Epithelial cell of esophagus (primary cell): ENCODE data around the gene CHM.
"Not testable (repeated sequence)": the region's sequence is repeated elsewhere in the genome, so short reads cannot be mapped to it uniquely, and the experiment has no call there.

ENCODE experiments used
- DNase-seq: peaks from one replicate; pipeline ENCODE4 v3.0.0; 2010; ENCODE audit warnings: low read depth
- H3K4me3 ChIP-seq: 2 replicates; pipeline ENCODE4 v1.5.1; 2011; ENCODE audit warnings: mild to moderate bottlenecking, low read length, control low read depth
- TF ChIP-seq, protein P1 (sequence below): IDR thresholded peaks from 2 replicates; pipeline ENCODE4 v1.5.1; 2011; ENCODE audit warnings: low read depth, mild to moderate bottlenecking, low read length, control low read depth, inconsistent platforms; ENCODE audit not compliant: insufficient read depth; ENCODE audit errors: missing control alignments

Gene CHM

DNA sequence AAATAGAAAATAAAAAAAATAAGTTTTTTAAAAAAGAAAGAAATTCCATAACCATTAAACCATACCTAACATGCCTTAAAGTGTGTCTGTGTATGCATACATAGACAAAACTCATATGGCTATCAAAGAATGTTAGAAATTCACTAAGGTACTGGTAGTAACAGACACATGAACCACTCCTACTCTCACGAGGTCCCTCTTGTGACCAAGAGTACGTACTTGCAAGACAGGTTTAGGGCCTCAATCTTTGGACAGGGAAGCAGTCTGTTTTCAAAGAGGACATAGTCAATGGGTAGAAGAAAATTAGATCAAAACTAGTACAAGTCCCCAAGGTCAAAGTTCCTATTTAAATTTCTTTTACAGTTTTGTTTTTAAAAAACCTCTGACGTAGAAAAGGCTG lies 117.3 kb downstream of the CHM start:
- TF ChIP-seq, protein P1, sequence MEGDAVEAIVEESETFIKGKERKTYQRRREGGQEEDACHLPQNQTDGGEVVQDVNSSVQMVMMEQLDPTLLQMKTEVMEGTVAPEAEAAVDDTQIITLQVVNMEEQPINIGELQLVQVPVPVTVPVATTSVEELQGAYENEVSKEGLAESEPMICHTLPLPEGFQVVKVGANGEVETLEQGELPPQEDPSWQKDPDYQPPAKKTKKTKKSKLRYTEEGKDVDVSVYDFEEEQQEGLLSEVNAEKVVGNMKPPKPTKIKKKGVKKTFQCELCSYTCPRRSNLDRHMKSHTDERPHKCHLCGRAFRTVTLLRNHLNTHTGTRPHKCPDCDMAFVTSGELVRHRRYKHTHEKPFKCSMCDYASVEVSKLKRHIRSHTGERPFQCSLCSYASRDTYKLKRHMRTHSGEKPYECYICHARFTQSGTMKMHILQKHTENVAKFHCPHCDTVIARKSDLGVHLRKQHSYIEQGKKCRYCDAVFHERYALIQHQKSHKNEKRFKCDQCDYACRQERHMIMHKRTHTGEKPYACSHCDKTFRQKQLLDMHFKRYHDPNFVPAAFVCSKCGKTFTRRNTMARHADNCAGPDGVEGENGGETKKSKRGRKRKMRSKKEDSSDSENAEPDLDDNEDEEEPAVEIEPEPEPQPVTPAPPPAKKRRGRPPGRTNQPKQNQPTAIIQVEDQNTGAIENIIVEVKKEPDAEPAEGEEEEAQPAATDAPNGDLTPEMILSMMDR: no peak
- H3K4me3 ChIP-seq: no peak overlapping the region
- DNase-seq: peak; percentile 10

DNA sequence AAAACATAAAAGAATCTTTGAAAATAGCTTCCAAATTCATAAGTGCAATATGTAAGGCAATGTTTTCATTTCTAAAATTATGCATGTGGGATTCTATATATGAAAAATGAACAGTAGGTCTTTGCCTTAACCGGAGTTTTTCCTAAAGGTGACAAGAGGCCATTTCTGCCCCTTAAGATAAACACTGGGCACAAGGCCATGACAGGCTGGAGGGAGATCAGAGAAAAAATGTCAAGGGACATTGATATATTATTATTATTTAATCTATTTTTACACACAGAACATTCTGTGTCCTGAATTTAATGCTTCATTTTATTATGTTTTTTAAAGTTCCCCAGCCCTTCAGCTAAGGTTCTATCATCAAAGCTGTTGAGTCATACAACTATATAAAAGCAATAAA lies 118.8 kb downstream of the CHM start:
- no peak overlapping the region for H3K4me3 ChIP-seq
- TF ChIP-seq, protein P1: no peak
- no peak for DNase-seq

DNA sequence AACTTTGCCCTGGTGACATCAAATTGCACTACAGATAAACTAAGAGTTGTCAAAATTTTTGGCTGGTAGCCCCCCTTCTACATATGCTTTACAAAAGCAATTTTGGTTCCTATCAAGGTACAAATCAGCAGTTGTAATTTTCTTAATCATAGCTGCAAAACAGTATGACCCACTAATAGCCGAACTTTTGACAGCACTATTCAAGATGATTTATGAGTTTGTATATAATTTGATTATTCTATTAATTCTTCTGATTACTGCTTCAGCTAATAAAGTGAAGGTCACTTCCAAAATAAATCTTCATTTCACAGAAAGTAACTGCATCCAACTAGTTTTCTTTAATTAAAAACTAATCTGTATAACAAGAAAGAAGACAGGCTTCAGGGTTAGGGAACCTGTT lies 119.6 kb downstream of the CHM start:
- DNase-seq: no peak
- TF ChIP-seq, protein P1: no peak
- H3K4me3 ChIP-seq: no peak overlapping the region

DNA sequence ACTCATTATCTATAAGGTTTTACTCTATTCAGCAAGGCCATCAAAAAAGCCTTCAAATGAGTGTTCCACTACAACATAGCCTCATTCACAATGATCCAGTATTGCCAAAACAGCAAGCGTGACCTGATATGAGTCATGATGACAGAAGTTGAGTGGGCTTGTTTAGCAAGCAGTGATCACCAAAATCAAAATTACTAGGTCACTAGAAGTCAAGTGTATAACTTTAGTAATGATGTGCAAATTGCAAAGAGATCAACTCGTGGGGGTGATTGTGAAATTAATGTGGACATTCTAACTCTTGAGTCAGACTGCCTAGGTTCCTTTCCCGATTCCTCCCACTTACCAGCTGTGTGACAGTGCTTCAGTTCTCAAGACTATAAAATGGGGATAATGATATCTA lies 124.5 kb downstream of the CHM start:
- peak; percentile 62 for DNase-seq
- TF ChIP-seq, protein P1: no peak
- no peak overlapping the region for H3K4me3 ChIP-seq

DNA sequence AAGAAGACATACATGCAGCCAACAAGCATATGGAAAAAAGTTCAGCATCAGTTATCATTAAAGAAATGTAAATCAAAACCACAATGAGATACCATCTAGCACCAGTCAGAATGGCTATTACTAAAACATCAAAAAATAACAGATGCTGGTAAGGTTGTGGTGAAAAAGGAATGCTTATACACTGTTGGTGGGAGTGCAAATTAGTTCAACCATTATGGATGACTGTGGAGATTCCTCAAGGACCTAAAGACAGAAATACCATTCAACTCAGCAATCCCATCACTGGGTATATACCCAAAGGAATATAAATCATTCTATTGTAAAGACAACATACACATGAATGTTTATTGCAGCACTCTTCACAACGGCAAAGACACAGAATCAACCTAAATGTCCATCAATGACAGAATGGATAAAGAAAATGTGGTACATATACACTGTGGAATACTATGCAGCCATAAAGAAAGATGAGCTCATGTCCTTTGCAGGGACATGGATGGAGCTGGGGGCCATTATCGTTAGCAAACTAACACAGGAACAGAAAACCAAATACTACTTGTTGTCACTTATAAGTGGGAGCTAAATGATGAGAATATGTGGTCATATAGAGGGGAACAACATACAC lies 130.6 kb downstream of the CHM start:
- H3K4me3 ChIP-seq, DNase-seq: not testable (repeated sequence)

DNA sequence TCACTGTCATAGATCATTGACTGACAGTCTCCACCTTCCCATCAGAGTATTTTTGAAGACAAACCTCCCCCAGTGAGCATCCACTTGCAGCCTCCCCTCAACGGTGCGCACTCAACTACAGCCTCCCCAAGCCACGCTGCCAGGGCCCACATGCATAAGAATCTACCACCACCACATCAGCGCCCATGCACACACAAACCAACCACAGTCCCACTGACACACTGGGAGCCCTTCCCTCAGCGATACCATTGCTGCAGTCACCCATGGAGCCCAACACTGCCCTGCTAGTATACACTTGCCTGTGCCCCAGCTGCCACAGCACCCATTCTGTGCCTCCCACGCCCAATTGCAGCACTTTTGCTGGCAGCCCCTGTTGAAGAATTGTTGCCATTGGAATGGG lies 132.9 kb downstream of the CHM start:
- TF ChIP-seq, protein P1: no peak
- no peak for DNase-seq
- no peak overlapping the region for H3K4me3 ChIP-seq

DNA sequence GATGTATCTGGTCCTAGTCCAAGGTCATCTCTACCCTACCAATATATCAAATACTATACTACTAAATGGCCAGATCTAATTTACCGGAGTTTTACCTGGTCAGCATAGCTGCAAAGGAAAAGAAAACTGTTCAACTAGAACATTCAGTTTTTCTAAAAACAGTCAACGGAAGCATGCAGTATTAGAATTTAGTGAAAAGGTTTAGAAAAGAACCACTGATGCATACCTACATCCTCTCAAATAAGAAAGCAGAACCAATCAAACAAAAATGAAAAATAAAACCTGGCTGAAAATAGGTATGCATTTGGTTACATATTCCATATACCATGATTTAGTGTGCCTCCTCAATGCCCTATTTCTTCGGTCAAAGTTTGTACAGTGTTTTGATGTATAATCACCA lies 140.0 kb downstream of the CHM start:
- TF ChIP-seq, protein P1: no peak

More for the DNA sequence above, 140.0 kb downstream of the CHM start:
- H3K4me3 ChIP-seq: no peak overlapping the region
- no peak for DNase-seq
